HEK293 (cell line): ENCODE results near the gene TLCD2.

ENCODE experiments used
- ATF2 ChIP-seq: fragments of 450-650 bp; formaldehyde crosslinking; IDR thresholded peaks from 2 replicates; pipeline ENCODE4 v1.5.1; 2016; ENCODE audit warnings: missing biosample characterization, missing genetic modification characterization, low read depth
- CTCF ChIP-seq: fragments of 450-650 bp; formaldehyde crosslinking; IDR thresholded peaks from 2 replicates; pipeline ENCODE4 v1.5.1; 2016; ENCODE audit warnings: missing biosample characterization, missing genetic modification characterization
- GFI1B ChIP-seq: fragments of 450-650 bp; formaldehyde crosslinking; IDR thresholded peaks from 2 replicates; pipeline ENCODE4 v1.5.1; 2016; ENCODE audit warnings: missing biosample characterization, missing genetic modification characterization
- KLF1 ChIP-seq: fragments of 450-650 bp; formaldehyde crosslinking; IDR thresholded peaks from 2 replicates; pipeline ENCODE4 v1.5.1; 2016; ENCODE audit warnings: missing biosample characterization, missing genetic modification characterization
- ZBTB7A ChIP-seq: fragments of 450-650 bp; formaldehyde crosslinking; IDR thresholded peaks from 2 replicates; pipeline ENCODE4 v1.5.1; 2016; ENCODE audit warnings: low read depth, missing biosample characterization, missing genetic modification characterization
- ZNF214 ChIP-seq: fragments of 450-650 bp; formaldehyde crosslinking; IDR thresholded peaks from 2 replicates; pipeline ENCODE4 v1.5.1; 2017; ENCODE audit warnings: missing biosample characterization, mild to moderate bottlenecking, missing genetic modification characterization, borderline replicate concordance
- ZNF324 ChIP-seq: fragments of 450-650 bp; formaldehyde crosslinking; IDR thresholded peaks from 2 replicates; pipeline ENCODE4 v1.5.1; 2016; ENCODE audit warnings: missing biosample characterization, missing genetic modification characterization
- ZNF416 ChIP-seq: fragments of 450-650 bp; formaldehyde crosslinking; IDR thresholded peaks from 2 replicates; pipeline ENCODE4 v1.5.1; 2016; ENCODE audit warnings: missing biosample characterization, missing genetic modification characterization
- ZNF837 ChIP-seq: fragments of 450-650 bp; formaldehyde crosslinking; IDR thresholded peaks from 2 replicates; pipeline ENCODE4 v1.5.1; 2016; ENCODE audit warnings: missing biosample characterization, missing genetic modification characterization
- TF ChIP-seq, protein P1 (sequence below): fragments of 450-650 bp; formaldehyde crosslinking; IDR thresholded peaks from 2 replicates; pipeline ENCODE4 v1.5.1; 2016; ENCODE audit warnings: missing biosample characterization, missing genetic modification characterization

DNA sequence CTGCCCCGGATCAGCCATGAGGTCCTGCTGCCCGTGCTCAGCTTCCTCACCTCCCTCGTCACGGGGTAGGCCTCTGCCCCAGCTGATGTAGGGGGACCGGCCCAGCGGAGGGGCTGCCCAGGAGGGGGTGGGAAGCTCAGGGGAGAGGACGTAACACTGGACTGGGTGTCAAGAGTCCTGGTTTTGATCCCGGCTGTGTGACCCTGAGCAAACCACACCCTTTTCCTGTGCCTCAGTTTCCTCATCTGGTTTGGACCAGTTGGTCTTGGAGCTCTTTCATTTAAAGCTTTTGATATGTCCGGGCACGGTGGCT is 21.0 kb upstream of the TLCD2 start:
- TF ChIP-seq ZNF837 (tag by site-specific recombination) (no peak), CTCF (no peak), KLF1 (no peak), ATF2 (tag by site-specific recombination) (no peak), ZNF214 (tag by site-specific recombination) (no peak), GFI1B (tag by site-specific recombination) (no peak), ZBTB7A (tag by site-specific recombination) (no peak), ZNF416 (no peak), ZNF324 (no peak)
- TF ChIP-seq, protein P1, sequence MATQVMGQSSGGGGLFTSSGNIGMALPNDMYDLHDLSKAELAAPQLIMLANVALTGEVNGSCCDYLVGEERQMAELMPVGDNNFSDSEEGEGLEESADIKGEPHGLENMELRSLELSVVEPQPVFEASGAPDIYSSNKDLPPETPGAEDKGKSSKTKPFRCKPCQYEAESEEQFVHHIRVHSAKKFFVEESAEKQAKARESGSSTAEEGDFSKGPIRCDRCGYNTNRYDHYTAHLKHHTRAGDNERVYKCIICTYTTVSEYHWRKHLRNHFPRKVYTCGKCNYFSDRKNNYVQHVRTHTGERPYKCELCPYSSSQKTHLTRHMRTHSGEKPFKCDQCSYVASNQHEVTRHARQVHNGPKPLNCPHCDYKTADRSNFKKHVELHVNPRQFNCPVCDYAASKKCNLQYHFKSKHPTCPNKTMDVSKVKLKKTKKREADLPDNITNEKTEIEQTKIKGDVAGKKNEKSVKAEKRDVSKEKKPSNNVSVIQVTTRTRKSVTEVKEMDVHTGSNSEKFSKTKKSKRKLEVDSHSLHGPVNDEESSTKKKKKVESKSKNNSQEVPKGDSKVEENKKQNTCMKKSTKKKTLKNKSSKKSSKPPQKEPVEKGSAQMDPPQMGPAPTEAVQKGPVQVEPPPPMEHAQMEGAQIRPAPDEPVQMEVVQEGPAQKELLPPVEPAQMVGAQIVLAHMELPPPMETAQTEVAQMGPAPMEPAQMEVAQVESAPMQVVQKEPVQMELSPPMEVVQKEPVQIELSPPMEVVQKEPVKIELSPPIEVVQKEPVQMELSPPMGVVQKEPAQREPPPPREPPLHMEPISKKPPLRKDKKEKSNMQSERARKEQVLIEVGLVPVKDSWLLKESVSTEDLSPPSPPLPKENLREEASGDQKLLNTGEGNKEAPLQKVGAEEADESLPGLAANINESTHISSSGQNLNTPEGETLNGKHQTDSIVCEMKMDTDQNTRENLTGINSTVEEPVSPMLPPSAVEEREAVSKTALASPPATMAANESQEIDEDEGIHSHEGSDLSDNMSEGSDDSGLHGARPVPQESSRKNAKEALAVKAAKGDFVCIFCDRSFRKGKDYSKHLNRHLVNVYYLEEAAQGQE (tag by site-specific recombination): no peak
